HEK293 (cell line): Measurements from ENCODE around the gene RRP1.

ENCODE experiments used
- CTCF ChIA-PET: fragments of 350-600 bp; formaldehyde crosslinking; extraction: SDS; loops from one replicate; lab custom pipeline; 2021; ENCODE audit warnings: antibody characterized with exemption; lab: Yijun Ruan, JAX
- POLR2A ChIA-PET: fragments of 300-600 bp; formaldehyde crosslinking; extraction: SDS; loops from one replicate; lab custom pipeline; 2020; ENCODE audit warnings: antibody characterized with exemption, inconsistent platforms; lab: Yijun Ruan, JAX
- H3K27ac ChIP-seq: fragments of 200-500 bp; sonication (Bioruptor generic); 2 replicates; pipeline ENCODE4 v1.5.1; 2014; ENCODE audit warnings: low read depth, low read length, control low read depth, inconsistent platforms; ENCODE audit errors: extremely low read depth
- H3K36me3 ChIP-seq, 2 experiments: fragments of 200-500 bp in 1 of 2; sonication (Bioruptor generic) in 1 of 2; 1 replicate in 1 of 2; 2 replicates in 1 of 2; pipeline ENCODE4 v1.5.1; 2014 to 2017; ENCODE audit warnings: inconsistent platforms in 2 of 2, low read length in 2 of 2; ENCODE audit not compliant: control insufficient read depth in 2 of 2, insufficient read depth in 1 of 2
- H3K4me1 ChIP-seq: fragments of 200-500 bp; sonication (Bioruptor generic); 2 replicates; pipeline ENCODE4 v1.5.1; 2014; ENCODE audit warnings: mild to moderate bottlenecking, low read length, inconsistent platforms; ENCODE audit not compliant: control insufficient read depth, insufficient read depth
- H3K4me3 ChIP-seq: 2 replicates; pipeline ENCODE4 v1.5.1; 2011; ENCODE audit warnings: low read depth, mild to moderate bottlenecking, control low read depth, low read length, moderate library complexity
- H3K9me3 ChIP-seq: fragments of 200-500 bp; sonication (Bioruptor generic); 2 replicates; pipeline ENCODE4 v1.5.1; 2014; ENCODE audit warnings: low read depth, low read length, inconsistent platforms; ENCODE audit not compliant: control insufficient read depth, insufficient read depth
- GLIS2 ChIP-seq: fragments of 450-650 bp; formaldehyde crosslinking; IDR thresholded peaks from 2 replicates; pipeline ENCODE4 v1.5.1; 2016; ENCODE audit warnings: missing biosample characterization, missing genetic modification characterization
- MEIS1 ChIP-seq: sonication (generic); formaldehyde crosslinking; IDR thresholded peaks from 2 replicates; pipeline ENCODE4 v1.8.1; 2022; ENCODE audit warnings: missing genetic modification reagents, mild to moderate bottlenecking, borderline replicate concordance
- OVOL3 ChIP-seq: fragments of 450-650 bp; formaldehyde crosslinking; IDR thresholded peaks from 2 replicates; pipeline ENCODE4 v1.5.1; 2016; ENCODE audit warnings: missing biosample characterization, missing genetic modification characterization
- ZNF121 ChIP-seq: fragments of 450-650 bp; formaldehyde crosslinking; IDR thresholded peaks from 2 replicates; pipeline ENCODE4 v1.5.1; 2016; ENCODE audit warnings: missing biosample characterization, missing genetic modification characterization
- ZNF132 ChIP-seq: fragments of 450-650 bp; formaldehyde crosslinking; IDR thresholded peaks from 2 replicates; pipeline ENCODE4 v1.5.1; 2017; ENCODE audit warnings: missing biosample characterization, missing genetic modification characterization, borderline replicate concordance
- ZNF292 ChIP-seq: fragments of 450-650 bp; formaldehyde crosslinking; IDR thresholded peaks from 2 replicates; pipeline ENCODE4 v1.5.1; 2016; ENCODE audit warnings: low read depth, missing biosample characterization, missing genetic modification characterization, borderline replicate concordance
- ZNF302 ChIP-seq: fragments of 450-650 bp; formaldehyde crosslinking; IDR thresholded peaks from 2 replicates; pipeline ENCODE4 v1.5.1; 2016; ENCODE audit warnings: missing biosample characterization, missing genetic modification characterization, low read depth
- ZNF311 ChIP-seq: fragments of 450-650 bp; formaldehyde crosslinking; IDR thresholded peaks from 2 replicates; pipeline ENCODE4 v1.5.1; 2017; ENCODE audit warnings: missing biosample characterization, missing genetic modification characterization, borderline replicate concordance
- ZNF416 ChIP-seq: fragments of 450-650 bp; formaldehyde crosslinking; IDR thresholded peaks from 2 replicates; pipeline ENCODE4 v1.5.1; 2016; ENCODE audit warnings: missing biosample characterization, missing genetic modification characterization
- ZNF510 ChIP-seq: fragments of 450-650 bp; formaldehyde crosslinking; IDR thresholded peaks from 2 replicates; pipeline ENCODE4 v1.5.1; 2018; ENCODE audit warnings: mild to moderate bottlenecking, missing genetic modification characterization, missing biosample characterization; ENCODE audit not compliant: insufficient replicate concordance
- ZNF626 ChIP-seq: fragments of 450-650 bp; sonication (Bioruptor Pico); formaldehyde crosslinking; IDR thresholded peaks from 2 replicates; pipeline ENCODE4 v1.5.1; 2018; ENCODE audit warnings: missing biosample characterization, missing genetic modification characterization, inconsistent platforms
- ZNF747 ChIP-seq: fragments of 450-650 bp; formaldehyde crosslinking; IDR thresholded peaks from 2 replicates; pipeline ENCODE4 v1.5.1; 2016; ENCODE audit warnings: missing biosample characterization, missing genetic modification characterization
- ZNF777 ChIP-seq: fragments of 450-650 bp; formaldehyde crosslinking; IDR thresholded peaks from 2 replicates; pipeline ENCODE4 v1.5.1; 2017; ENCODE audit warnings: missing biosample characterization, missing genetic modification characterization, borderline replicate concordance
- TF ChIP-seq, protein P1 (sequence below): fragments of 450-650 bp; formaldehyde crosslinking; IDR thresholded peaks from 2 replicates; pipeline ENCODE4 v1.5.1; 2017; ENCODE audit warnings: missing biosample characterization, missing genetic modification characterization
- TF ChIP-seq, protein P2 (sequence below): fragments of 450-650 bp; formaldehyde crosslinking; IDR thresholded peaks from 2 replicates; pipeline ENCODE4 v1.5.1; 2016; ENCODE audit warnings: missing biosample characterization, missing genetic modification characterization
- TF ChIP-seq, protein P3 (sequence below): fragments of 450-650 bp; formaldehyde crosslinking; IDR thresholded peaks from 2 replicates; pipeline ENCODE4 v1.5.1; 2016; ENCODE audit warnings: missing biosample characterization, missing genetic modification characterization
- TF ChIP-seq, protein P4 (sequence below): fragments of 450-650 bp; formaldehyde crosslinking; conservative IDR thresholded peaks from 2 replicates; pipeline ENCODE4 v1.5.1; 2016; ENCODE audit warnings: low read depth, missing biosample characterization, missing genetic modification characterization

The RRP1 gene

DNA sequence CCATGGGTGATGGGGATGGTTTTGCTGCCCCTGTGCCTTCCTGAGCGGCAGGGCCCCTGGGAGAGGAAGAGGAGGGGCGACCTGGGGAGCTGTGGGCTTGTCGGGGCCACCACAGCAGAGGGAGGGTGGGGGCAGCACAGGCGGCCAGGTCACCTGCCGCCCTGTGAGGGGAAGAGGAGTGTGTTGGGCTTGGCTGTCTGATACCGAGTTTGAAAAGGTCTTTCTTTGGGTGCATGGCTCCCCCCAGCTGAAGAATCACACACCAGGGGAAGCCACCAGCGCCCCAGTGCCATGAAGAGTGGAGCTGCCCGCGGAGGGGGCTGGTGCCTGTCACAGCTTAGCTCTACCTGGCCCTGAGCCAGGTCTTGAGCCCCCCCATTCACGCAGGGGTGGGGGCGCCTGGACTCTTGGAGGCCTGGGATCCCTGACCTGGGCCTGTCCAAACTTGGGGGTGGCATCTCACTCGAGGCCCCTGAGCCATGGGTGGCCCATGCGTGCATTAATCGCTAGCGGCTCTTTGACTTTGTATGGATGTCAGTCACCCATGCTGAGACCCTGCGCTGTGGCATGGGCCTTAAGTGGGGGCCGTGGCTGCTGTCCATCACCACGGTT, 39.6 kb upstream of the RRP1 start:
- H3K36me3 ChIP-seq = peaks cover 15 to 85% of the 10 kb centered on the region in 2 experiments; a peak in 2 of 3 replicates
- H3K4me1 ChIP-seq = no peaks in the 10 kb centered on the region
- H3K4me3 ChIP-seq = no peak overlapping the region
- H3K27ac ChIP-seq = no peak overlapping the region
- TF ChIP-seq ZNF777 (tag by site-specific recombination) = no peak
- no peak for TF ChIP-seq MEIS1 (CRISPR knock-in tag)
- TF ChIP-seq, protein P1, sequence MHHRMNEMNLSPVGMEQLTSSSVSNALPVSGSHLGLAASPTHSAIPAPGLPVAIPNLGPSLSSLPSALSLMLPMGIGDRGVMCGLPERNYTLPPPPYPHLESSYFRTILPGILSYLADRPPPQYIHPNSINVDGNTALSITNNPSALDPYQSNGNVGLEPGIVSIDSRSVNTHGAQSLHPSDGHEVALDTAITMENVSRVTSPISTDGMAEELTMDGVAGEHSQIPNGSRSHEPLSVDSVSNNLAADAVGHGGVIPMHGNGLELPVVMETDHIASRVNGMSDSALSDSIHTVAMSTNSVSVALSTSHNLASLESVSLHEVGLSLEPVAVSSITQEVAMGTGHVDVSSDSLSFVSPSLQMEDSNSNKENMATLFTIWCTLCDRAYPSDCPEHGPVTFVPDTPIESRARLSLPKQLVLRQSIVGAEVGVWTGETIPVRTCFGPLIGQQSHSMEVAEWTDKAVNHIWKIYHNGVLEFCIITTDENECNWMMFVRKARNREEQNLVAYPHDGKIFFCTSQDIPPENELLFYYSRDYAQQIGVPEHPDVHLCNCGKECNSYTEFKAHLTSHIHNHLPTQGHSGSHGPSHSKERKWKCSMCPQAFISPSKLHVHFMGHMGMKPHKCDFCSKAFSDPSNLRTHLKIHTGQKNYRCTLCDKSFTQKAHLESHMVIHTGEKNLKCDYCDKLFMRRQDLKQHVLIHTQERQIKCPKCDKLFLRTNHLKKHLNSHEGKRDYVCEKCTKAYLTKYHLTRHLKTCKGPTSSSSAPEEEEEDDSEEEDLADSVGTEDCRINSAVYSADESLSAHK = no peak
- TF ChIP-seq, protein P2, sequence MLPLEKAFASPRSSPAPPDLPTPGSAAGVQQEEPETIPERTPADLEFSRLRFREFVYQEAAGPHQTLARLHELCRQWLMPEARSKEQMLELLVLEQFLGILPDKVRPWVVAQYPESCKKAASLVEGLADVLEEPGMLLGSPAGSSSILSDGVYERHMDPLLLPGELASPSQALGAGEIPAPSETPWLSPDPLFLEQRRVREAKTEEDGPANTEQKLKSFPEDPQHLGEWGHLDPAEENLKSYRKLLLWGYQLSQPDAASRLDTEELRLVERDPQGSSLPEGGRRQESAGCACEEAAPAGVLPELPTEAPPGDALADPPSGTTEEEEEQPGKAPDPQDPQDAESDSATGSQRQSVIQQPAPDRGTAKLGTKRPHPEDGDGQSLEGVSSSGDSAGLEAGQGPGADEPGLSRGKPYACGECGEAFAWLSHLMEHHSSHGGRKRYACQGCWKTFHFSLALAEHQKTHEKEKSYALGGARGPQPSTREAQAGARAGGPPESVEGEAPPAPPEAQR (tag by site-specific recombination) = no peak
- no peak for TF ChIP-seq ZNF132
- TF ChIP-seq, protein P3, sequence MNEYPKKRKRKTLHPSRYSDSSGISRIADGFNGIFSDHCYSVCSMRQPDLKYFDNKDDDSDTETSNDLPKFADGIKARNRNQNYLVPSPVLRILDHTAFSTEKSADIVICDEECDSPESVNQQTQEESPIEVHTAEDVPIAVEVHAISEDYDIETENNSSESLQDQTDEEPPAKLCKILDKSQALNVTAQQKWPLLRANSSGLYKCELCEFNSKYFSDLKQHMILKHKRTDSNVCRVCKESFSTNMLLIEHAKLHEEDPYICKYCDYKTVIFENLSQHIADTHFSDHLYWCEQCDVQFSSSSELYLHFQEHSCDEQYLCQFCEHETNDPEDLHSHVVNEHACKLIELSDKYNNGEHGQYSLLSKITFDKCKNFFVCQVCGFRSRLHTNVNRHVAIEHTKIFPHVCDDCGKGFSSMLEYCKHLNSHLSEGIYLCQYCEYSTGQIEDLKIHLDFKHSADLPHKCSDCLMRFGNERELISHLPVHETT (tag by site-specific recombination) = no peak
- no peak for TF ChIP-seq ZNF311 (tag by site-specific recombination)
- TF ChIP-seq, protein P4, sequence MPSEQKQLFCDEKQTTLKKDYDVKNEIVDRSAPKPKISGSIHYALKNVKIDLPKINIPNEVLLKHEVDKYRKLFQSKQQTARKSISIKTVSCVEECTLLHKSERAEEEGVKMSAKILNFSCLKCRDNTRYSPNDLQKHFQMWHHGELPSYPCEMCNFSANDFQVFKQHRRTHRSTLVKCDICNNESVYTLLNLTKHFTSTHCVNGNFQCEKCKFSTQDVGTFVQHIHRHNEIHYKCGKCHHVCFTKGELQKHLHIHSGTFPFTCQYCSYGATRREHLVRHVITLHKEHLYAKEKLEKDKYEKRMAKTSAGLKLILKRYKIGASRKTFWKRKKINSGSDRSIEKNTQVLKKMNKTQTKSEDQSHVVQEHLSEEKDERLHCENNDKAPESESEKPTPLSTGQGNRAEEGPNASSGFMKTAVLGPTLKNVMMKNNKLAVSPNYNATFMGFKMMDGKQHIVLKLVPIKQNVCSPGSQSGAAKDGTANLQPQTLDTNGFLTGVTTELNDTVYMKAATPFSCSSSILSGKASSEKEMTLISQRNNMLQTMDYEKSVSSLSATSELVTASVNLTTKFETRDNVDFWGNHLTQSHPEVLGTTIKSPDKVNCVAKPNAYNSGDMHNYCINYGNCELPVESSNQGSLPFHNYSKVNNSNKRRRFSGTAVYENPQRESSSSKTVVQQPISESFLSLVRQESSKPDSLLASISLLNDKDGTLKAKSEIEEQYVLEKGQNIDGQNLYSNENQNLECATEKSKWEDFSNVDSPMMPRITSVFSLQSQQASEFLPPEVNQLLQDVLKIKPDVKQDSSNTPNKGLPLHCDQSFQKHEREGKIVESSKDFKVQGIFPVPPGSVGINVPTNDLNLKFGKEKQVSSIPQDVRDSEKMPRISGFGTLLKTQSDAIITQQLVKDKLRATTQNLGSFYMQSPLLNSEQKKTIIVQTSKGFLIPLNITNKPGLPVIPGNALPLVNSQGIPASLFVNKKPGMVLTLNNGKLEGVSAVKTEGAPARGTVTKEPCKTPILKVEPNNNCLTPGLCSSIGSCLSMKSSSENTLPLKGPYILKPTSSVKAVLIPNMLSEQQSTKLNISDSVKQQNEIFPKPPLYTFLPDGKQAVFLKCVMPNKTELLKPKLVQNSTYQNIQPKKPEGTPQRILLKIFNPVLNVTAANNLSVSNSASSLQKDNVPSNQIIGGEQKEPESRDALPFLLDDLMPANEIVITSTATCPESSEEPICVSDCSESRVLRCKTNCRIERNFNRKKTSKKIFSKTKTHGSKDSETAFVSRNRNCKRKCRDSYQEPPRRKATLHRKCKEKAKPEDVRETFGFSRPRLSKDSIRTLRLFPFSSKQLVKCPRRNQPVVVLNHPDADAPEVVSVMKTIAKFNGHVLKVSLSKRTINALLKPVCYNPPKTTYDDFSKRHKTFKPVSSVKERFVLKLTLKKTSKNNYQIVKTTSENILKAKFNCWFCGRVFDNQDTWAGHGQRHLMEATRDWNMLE (tag by site-specific recombination) = no peak
- TF ChIP-seq ZNF416 (tag by site-specific recombination) = no peak
- TF ChIP-seq ZNF510 (tag by site-specific recombination) = no peak
- no peak for TF ChIP-seq ZNF292 (tag by site-specific recombination)
- no peak for TF ChIP-seq OVOL3 (tag by site-specific recombination)
- TF ChIP-seq ZNF626 (tag by site-specific recombination) = no peak
- TF ChIP-seq ZNF121 (tag by site-specific recombination) = peak; percentile 75
- TF ChIP-seq ZNF302 (tag by site-specific recombination) = no peak
- no peak for TF ChIP-seq ZNF747
- TF ChIP-seq GLIS2 (tag by site-specific recombination) = 0 out of 2 replicates have a peak, but pooled peaks have one; percentile 11
- ChIA-PET CTCF (interaction anchor here (0.6 to 1.1 kb wide), 2 partner anchors 21 to 1236 kb away, joined by 3 to 4 read pairs; no protein-coding TSS in a partner anchor), POLR2A (interaction anchor here (0.5 kb wide), 1 partner anchor 19 kb away, joined by 3 read pairs; no protein-coding TSS in a partner anchor)
- H3K9me3 ChIP-seq = no peaks in the 10 kb centered on the region
